GM12872 (cell line): Measurements from ENCODE around the gene SCARB2.

ENCODE experiments used
- CTCF ChIP-seq: IDR thresholded peaks from 3 replicates; pipeline ENCODE4 v1.5.1; 2011; ENCODE audit warnings: low read depth, mild to moderate bottlenecking, low read length, moderate library complexity; ENCODE audit not compliant: insufficient read depth

The SCARB2 gene

GRCh38 chr4:76251441-76252270, 38.0 kb upstream of the SCARB2 start, which contains the start of gene FAM47E:
Gene FAM47E, plus strand, starts transcription at chr4:76251721. Its CDS starts 26 bp downstream, at chr4:76251747.
- TF ChIP-seq CTCF, result peak; percentile 27; the same call in 1 of the 3 replicates

- TF ChIP-seq CTCF, result no peak
Observed at GRCh38 chr4:76250962-76251361, 37.3 kb upstream of the SCARB2 start.

GRCh38 chr4:76246852-76247251, 33.2 kb upstream of the SCARB2 start:
- no peak for TF ChIP-seq CTCF

- TF ChIP-seq CTCF, result no peak
Observed at GRCh38 chr4:76246025-76246424, 32.4 kb upstream of the SCARB2 start.

- TF ChIP-seq CTCF, result no peak
Observed at GRCh38 chr4:76240236-76240635, 26.6 kb upstream of the SCARB2 start.

- TF ChIP-seq CTCF, result no peak
Observed at GRCh38 chr4:76238701-76239100, 25.1 kb upstream of the SCARB2 start.

- no peak for TF ChIP-seq CTCF
Observed at GRCh38 chr4:76238236-76238635, 24.6 kb upstream of the SCARB2 start.
